ENCODE data around the gene CBARP.

The CBARP gene

GRCh38 chr19:1251330-1252220 is 13.8 kb upstream of the CBARP start:
- Histone ChIP-seq H3K4me3 (ENCODE audit: low read depth, low read length) (peak overlapping the region; percentile 79), H3K27ac (peak overlapping the region; percentile 87), H3K36me3 (replicated peaks) (peaks cover 58% of the 10 kb centered on the region), H3K27me3 (replicated peaks) (no peaks in the 10 kb centered on the region)
- no peak for TF ChIP-seq CTCF (IDR thresholded peaks at IDR 0.05; ENCODE audit: low read depth, low read length, missing control alignments)
- in situ Hi-C loops (cut with HindIII; ENCODE audit: low pct_ligation_motif_present, low sequenced_read_pairs), result no loop called here
- DNase-seq, result peak; percentile 49

- peaks cover 51% of the 10 kb centered on the region for H3K36me3 ChIP-seq (replicated peaks)
- in situ Hi-C loops (cut with HindIII; ENCODE audit: low pct_ligation_motif_present, low sequenced_read_pairs), result no loop called here
- TF ChIP-seq CTCF (IDR thresholded peaks at IDR 0.05; ENCODE audit: low read depth, low read length, missing control alignments), result no peak
These were observed 12.8 kb upstream of the CBARP start for GRCh38 chr19:1250437-1251260.

GRCh38 chr19:1249990-1250436 is 12.2 kb upstream of the CBARP start:
- Histone ChIP-seq H3K4me3 (ENCODE audit: low read depth, low read length) (peak overlapping the region; percentile 79), H3K27ac (peak overlapping the region; percentile 87), H3K27me3 (replicated peaks) (no peaks in the 10 kb centered on the region), H3K36me3 (replicated peaks) (peaks cover 44% of the 10 kb centered on the region)
- TF ChIP-seq CTCF (IDR thresholded peaks at IDR 0.05; ENCODE audit: low read depth, low read length, missing control alignments), result no peak
- in situ Hi-C loops (cut with HindIII; ENCODE audit: low pct_ligation_motif_present, low sequenced_read_pairs), result loop anchor here (25.0 kb wide), 1 partner anchor 138 kb away; the partner anchor contains the start of gene GPX4
- DNase-seq, result no peak

More at GRCh38 chr19:1250437-1251260, 12.8 kb upstream of the CBARP start:
- DNase-seq, result peak; percentile 40
- H3K27me3 ChIP-seq (replicated peaks), result no peaks in the 10 kb centered on the region
- H3K4me3 ChIP-seq (ENCODE audit: low read depth, low read length), result peak overlapping the region; percentile 79
- peak overlapping the region; percentile 87 for H3K27ac ChIP-seq

GRCh38 chr19:1249298-1249989 is 11.6 kb upstream of the CBARP start:
- in situ Hi-C loops (cut with HindIII; ENCODE audit: low pct_ligation_motif_present, low sequenced_read_pairs), result loop anchor here (25.0 kb wide), 1 partner anchor 137 kb away; the partner anchor contains the start of gene GPX4
- peaks cover 39% of the 10 kb centered on the region for H3K36me3 ChIP-seq (replicated peaks)

More at GRCh38 chr19:1249298-1249989, 11.6 kb upstream of the CBARP start:
- peak overlapping the region; percentile 94 for H3K27ac ChIP-seq
- no peak for TF ChIP-seq CTCF (IDR thresholded peaks at IDR 0.05; ENCODE audit: low read depth, low read length, missing control alignments)
- peak overlapping the region; percentile 79 for H3K4me3 ChIP-seq (ENCODE audit: low read depth, low read length)
- no peaks in the 10 kb centered on the region for H3K27me3 ChIP-seq (replicated peaks)
- peak; percentile 92 for DNase-seq
